Thoracic aorta (tissue), 2 donors: ENCODE measurements around the gene DHX40. TPM values are rescaled to one million over a fixed set of nuclear protein-coding genes. Genes with fewer than 3 reads are reported as not detected.
"Not testable (repeated sequence)": the region's sequence is repeated elsewhere in the genome, so short reads cannot be mapped to it uniquely, and the experiment has no call there.

Experiments
- ATAC-seq: fragments of 150-250 bp; one replicate; pipeline ENCODE4 v1.8.0; 2017; ENCODE audit warnings: low read depth; ENCODE audit not compliant: insufficient number of reproducible peaks, low FRiP score
- DNase-seq: peaks from one replicate; pipeline ENCODE4 v3.0.0-alpha.2; 2020; ENCODE audit warnings: low spot score
- H3K27ac ChIP-seq, 2 donors: fragments of 200-600 bp; sonication (generic); 1 replicate in 1 of 2; 2 replicates in 1 of 2; pipeline ENCODE4 v1.5.1; 2016; ENCODE audit warnings: mild to moderate bottlenecking in 2 of 2, moderate library complexity in 2 of 2
- H3K27me3 ChIP-seq: fragments of 200-600 bp; sonication (generic); replicated peaks from 2 replicates; pipeline ENCODE4 v1.6.0; 2016; ENCODE audit warnings: mild to moderate bottlenecking; ENCODE audit not compliant: insufficient read depth
- H3K36me3 ChIP-seq: fragments of 200-600 bp; sonication (generic); one replicate; pipeline ENCODE4 v1.5.1; 2016
- H3K4me1 ChIP-seq, 2 donors: fragments of 200-600 bp; sonication (generic); 1 replicate in 1 of 2; 2 replicates in 1 of 2; pipeline versions ENCODE4 v1.5.1 to v1.6.0; 2016; ENCODE audit warnings: low read depth in 2 of 2, mild to moderate bottlenecking in 1 of 2; ENCODE audit not compliant: control insufficient read depth in 1 of 2
- H3K4me3 ChIP-seq: fragments of 200-600 bp; sonication (generic); 2 replicates; pipeline ENCODE4 v1.5.1; 2016; ENCODE audit warnings: mild to moderate bottlenecking
- H3K9me3 ChIP-seq: fragments of 200-600 bp; sonication (generic); 2 replicates; pipeline ENCODE4 v1.5.1; 2016
- total RNA-seq, 2 donors: library from RNA; depleted of rRNA; stranded (reverse); fragments of >200 nt; gene quantifications; one replicate each; pipeline versions ENCODE4 v1.1.0 to v1.2.3, GENCODE V29; 2016
- TF ChIP-seq, protein P1 (sequence below): fragments of 200-600 bp; sonication (generic); IDR thresholded peaks from one replicate; pipeline ENCODE4 v1.5.1; 2019; ENCODE audit warnings: antibody characterized with exemption

DHX40 gene
- total RNA-seq, 2 donors from 2014 or later = 31.3 to 33.4 TPM

DNA sequence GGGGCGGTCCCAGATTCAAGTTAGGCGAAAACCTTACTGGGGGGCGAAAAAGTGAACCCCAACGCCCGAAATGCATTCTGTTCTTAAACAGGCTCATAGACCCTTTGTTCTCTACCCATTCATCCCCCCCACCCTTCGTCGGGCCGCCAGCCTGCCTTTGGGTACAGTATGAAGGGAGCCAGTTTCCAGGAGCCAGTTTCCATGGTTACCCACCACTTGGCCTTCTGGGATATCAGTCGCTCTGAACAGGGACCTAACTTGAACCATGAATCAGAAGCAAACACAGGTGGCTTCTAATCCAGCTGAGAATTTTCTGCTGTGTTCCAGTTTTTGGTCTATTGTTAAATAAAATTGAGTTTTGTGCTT, 532 bp downstream of the DHX40 start:
- Histone ChIP-seq H3K27me3 (no peaks in the 10 kb centered on the region), H3K9me3 (no peaks in the 10 kb centered on the region), H3K36me3 (no peaks in the 10 kb centered on the region), H3K4me3 (peak overlapping the region; percentile 97), H3K4me1 (peaks cover 0 to 17% of the 10 kb centered on the region in 2 donors), H3K27ac (peak overlapping the region; percentile 82 to 96)
- ATAC-seq = peak; percentile 92
- DNase-seq = peak; percentile 16
- TF ChIP-seq, protein P1, sequence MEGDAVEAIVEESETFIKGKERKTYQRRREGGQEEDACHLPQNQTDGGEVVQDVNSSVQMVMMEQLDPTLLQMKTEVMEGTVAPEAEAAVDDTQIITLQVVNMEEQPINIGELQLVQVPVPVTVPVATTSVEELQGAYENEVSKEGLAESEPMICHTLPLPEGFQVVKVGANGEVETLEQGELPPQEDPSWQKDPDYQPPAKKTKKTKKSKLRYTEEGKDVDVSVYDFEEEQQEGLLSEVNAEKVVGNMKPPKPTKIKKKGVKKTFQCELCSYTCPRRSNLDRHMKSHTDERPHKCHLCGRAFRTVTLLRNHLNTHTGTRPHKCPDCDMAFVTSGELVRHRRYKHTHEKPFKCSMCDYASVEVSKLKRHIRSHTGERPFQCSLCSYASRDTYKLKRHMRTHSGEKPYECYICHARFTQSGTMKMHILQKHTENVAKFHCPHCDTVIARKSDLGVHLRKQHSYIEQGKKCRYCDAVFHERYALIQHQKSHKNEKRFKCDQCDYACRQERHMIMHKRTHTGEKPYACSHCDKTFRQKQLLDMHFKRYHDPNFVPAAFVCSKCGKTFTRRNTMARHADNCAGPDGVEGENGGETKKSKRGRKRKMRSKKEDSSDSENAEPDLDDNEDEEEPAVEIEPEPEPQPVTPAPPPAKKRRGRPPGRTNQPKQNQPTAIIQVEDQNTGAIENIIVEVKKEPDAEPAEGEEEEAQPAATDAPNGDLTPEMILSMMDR = no peak

DNA sequence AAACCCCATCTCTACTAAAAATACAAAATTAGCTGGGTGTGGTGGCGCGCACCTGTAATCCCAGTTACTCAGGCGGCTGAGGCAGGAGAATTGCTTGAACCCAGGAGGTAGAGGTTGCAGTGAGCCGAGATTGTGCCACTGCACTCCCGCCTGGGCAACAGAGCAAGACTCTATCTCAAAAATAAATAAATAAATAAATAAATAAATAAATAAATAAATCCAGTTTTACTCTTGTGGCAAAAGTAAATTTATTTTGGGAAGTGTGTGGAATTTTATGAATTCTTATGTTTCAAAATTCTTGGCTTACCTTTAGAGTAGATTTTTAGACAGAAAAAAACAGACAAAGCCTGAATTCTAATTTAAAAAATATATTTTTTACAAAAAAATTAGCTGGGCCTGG, 3.7 kb downstream of the DHX40 start:
- H3K27ac ChIP-seq, H3K36me3 ChIP-seq, H3K9me3 ChIP-seq, H3K4me3 ChIP-seq, H3K27me3 ChIP-seq, DNase-seq, ATAC-seq: not testable (repeated sequence)
- peaks cover 0 to 17% of the 10 kb centered on the region in 2 donors for H3K4me1 ChIP-seq

DNA sequence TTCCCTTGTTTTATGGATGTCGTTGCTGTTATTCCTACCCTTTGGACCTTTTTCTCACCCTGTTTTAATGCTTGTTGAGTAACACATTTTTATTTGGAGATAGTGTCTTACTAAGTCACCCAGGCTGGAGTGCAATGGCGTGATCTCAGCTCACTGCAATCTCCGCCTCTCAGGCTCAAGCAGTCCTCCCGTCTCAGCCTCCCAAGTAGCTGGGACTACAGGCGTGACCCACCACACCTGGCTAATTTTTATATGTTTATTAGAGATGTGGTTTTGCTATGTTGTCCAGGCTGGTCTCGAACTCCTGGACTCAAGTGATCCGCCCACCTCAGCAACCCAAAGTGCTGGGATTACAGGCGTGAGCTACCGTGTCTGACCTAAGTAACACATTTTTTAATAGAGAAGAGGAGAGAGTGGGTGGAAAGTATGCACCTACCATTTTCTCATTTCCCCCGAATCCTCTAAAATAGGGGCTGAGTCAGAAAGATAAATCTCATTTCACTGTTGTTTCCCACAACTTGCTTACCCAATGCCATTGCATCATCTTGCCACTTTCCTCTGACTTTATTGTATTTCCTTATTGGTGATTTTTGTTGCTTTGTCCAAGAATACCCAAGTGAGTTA, 7.0 kb downstream of the DHX40 start:
- peaks cover 6% of the 10 kb centered on the region for H3K36me3 ChIP-seq
- ATAC-seq = no peak

DNA sequence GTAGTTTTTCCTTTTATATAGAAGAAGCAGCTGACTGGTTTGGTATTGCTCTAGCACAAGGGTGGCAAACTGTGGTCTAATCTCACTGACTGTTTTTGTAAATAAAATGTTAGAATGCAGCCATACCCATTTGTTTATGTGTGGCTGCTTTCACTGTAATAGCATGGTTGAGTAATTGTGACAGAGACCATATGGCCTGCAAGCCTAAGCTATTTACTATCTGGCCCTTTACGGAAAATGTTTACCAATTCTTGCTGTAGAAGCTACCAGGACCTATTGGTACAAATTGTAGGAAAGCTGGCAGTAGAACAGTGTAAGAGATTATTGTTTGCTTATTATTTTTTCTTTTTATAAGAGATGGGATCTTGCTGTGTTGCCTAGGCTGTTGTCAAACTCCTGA, 18.8 kb downstream of the DHX40 start:
- not testable (repeated sequence) for H3K36me3 ChIP-seq, H3K4me1 ChIP-seq, H3K27me3 ChIP-seq, DNase-seq, H3K4me3 ChIP-seq, ATAC-seq, H3K9me3 ChIP-seq, H3K27ac ChIP-seq

More for the DNA sequence above, 7.0 kb downstream of the DHX40 start:
- H3K27ac ChIP-seq = no peak overlapping the region
- H3K9me3 ChIP-seq = no peaks in the 10 kb centered on the region
- no peak overlapping the region for H3K4me3 ChIP-seq
- TF ChIP-seq, protein P1 = no peak
- no peak for DNase-seq
- peaks cover 0 to 1% of the 10 kb centered on the region in 2 donors for H3K4me1 ChIP-seq
- H3K27me3 ChIP-seq = no peaks in the 10 kb centered on the region

DNA sequence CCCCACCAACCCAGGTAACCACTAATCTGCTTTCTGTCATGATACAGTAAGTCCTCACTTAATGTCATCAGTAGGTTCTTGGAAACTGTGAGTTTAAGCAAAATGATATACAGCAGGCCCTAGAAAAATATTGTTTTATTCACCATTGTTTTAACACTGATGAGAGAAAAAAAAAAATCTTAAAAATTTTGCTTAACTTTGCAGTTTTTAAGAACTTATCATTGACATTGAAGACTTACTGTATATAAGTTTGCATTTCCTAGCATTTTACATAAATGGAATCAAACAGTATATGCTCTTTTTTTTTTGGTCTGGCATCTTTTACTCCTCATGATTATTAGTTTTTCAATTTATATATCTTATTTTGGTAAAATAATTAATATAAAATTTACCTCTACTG, 34.8 kb downstream of the DHX40 start:
- Histone ChIP-seq H3K4me1 (no peaks in the 10 kb centered on the region), H3K36me3 (peaks cover 7% of the 10 kb centered on the region), H3K9me3 (no peaks in the 10 kb centered on the region), H3K27me3 (no peaks in the 10 kb centered on the region), H3K4me3 (no peak overlapping the region), H3K27ac (no peak overlapping the region)
- TF ChIP-seq, protein P1 = no peak
- no peak for DNase-seq
- ATAC-seq = no peak

DNA sequence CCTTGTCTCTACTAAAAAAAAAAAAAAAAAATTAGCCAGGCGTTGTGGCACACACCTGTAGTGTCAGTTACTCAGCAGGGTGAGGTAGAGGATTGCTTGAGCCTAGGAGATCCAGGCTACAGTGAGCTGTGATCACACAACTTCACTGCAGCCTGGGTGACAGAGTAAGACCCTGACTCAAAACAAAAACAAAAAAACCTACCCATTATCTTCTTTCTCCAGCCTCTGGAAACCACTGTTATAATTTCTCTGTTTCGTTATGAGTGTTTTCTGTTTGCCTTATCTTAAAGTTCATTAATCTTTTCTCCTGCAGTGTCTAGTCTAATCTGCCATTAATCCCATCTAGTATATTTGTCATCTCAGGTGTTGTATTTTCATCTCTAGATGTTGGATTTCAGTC, 35.7 kb downstream of the DHX40 start:
- peaks cover 14% of the 10 kb centered on the region for H3K36me3 ChIP-seq

More for the DNA sequence above, 35.7 kb downstream of the DHX40 start:
- Histone ChIP-seq H3K4me3 (no peak overlapping the region), H3K9me3 (no peaks in the 10 kb centered on the region), H3K27ac (no peak overlapping the region), H3K27me3 (no peaks in the 10 kb centered on the region), H3K4me1 (no peaks in the 10 kb centered on the region)
- DNase-seq (no peak), ATAC-seq (no peak)
- TF ChIP-seq, protein P1 = no peak
